ENCODE measurements around the gene LDLRAD2. TPM values are rescaled to one million over a fixed set of nuclear protein-coding genes. Genes with fewer than 3 reads are reported as not detected.
A peak's percentile ranks its signal among the peaks of the same experiment; 100 is the strongest.

LDLRAD2 gene
- polyA plus RNA-seq, 1 of the 3 experiments (the other 2 are of a cell fraction) = 0.02 TPM

DNA sequence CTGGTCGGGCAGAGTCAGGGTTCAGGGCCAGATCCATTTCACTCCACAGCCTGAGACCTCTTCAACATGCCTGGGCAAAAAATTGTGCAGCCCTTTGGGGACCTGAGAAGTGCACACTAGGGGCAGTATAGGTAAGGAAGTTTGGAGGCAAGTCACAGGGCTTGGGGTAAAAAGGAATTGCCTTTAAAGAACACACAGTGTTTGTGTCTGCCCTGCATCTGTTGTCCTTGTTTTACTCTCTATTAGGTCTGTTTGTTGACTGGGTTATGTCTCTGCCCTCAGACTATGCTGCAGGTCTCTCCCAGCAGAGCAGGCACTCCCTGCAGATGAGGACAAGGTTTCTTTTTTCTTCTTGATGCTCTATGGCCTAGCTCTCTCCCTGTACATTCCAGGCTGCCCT lies 22.0 kb downstream of the LDLRAD2 start:
- no peaks in the 10 kb centered on the region for H3F3A ChIP-seq (replicated peaks; ENCODE audit: insufficient read depth)
- POLR2A ChIA-PET = no interaction called here
- H3K9me2 ChIP-seq = no peaks in the 10 kb centered on the region
- no peak overlapping the region for H3K9ac ChIP-seq
- 100% methylated on average over 1 of the region's 1 CpG for WGBS (ENCODE audit: low lambda C conversion rate)
- H3K4me1 ChIP-seq (ENCODE audit: control insufficient read depth in 1 of 2, insufficient read depth in 2 of 2, low read depth in 1 of 2, low read length in 1 of 2) = no peaks in the 10 kb centered on the region
- no peak overlapping the region for H3K4me3 ChIP-seq (ENCODE audit: low read depth in 2 of 2, low read length in 1 of 2)
- no peak for TF ChIP-seq FOXJ3 (CRISPR knock-in tag; IDR thresholded peaks at IDR 0.05)
- TF ChIP-seq, protein P1, sequence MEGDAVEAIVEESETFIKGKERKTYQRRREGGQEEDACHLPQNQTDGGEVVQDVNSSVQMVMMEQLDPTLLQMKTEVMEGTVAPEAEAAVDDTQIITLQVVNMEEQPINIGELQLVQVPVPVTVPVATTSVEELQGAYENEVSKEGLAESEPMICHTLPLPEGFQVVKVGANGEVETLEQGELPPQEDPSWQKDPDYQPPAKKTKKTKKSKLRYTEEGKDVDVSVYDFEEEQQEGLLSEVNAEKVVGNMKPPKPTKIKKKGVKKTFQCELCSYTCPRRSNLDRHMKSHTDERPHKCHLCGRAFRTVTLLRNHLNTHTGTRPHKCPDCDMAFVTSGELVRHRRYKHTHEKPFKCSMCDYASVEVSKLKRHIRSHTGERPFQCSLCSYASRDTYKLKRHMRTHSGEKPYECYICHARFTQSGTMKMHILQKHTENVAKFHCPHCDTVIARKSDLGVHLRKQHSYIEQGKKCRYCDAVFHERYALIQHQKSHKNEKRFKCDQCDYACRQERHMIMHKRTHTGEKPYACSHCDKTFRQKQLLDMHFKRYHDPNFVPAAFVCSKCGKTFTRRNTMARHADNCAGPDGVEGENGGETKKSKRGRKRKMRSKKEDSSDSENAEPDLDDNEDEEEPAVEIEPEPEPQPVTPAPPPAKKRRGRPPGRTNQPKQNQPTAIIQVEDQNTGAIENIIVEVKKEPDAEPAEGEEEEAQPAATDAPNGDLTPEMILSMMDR (IDR thresholded peaks at IDR 0.05) = 0 out of 2 replicates have a peak, but pooled peaks have one; percentile 10
- no peaks in the 10 kb centered on the region for H4K20me1 ChIP-seq (ENCODE audit: insufficient read depth)
- no peak overlapping the region for H2AFZ ChIP-seq (ENCODE audit: low read depth)
- H3K4me2 ChIP-seq = no peak overlapping the region
- CTCF ChIA-PET = no interaction called here
- no peak for DNase-seq
- peaks cover 26 to 38% of the 10 kb centered on the region in 2 experiments for H3K36me3 ChIP-seq (replicated peaks in 1 of 2; ENCODE audit: control insufficient read depth in 1 of 2, insufficient read depth in 2 of 2, low read length in 1 of 2)
- no peaks in the 10 kb centered on the region for H3K9me3 ChIP-seq
- H3K27ac ChIP-seq (ENCODE audit: low read depth in 2 of 2, low read length in 1 of 2) = no peak overlapping the region
- H3K27me3 ChIP-seq (ENCODE audit: insufficient read depth) = no peaks in the 10 kb centered on the region
- H3K79me2 ChIP-seq (ENCODE audit: insufficient read depth) = no peaks in the 10 kb centered on the region

DNA sequence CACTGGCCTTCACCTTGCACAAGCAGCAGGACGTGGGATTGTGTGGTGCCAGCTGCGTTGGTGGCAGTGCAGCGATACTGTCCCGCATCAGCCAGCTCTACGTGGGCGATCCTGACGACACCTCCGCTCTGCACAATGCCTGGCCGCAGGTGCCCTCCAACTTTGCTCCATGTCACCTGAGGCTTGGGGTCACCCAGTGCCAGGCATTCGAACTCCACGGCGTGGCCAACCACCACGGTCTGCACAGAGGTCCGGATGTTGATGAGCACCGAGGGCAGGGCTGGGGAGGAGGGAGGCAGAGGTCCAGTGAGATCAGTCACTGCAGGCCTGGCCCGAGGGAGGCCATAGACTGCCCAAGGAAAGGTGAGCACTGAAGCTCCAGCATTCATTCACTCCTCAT lies 22.6 kb downstream of the LDLRAD2 start:
- Histone ChIP-seq H3F3A (replicated peaks; ENCODE audit: insufficient read depth) (no peaks in the 10 kb centered on the region), H3K4me2 (no peak overlapping the region), H3K36me3 (replicated peaks in 1 of 2; ENCODE audit: control insufficient read depth in 1 of 2, insufficient read depth in 2 of 2, low read length in 1 of 2) (peaks cover 26 to 36% of the 10 kb centered on the region in 2 experiments), H3K4me1 (ENCODE audit: control insufficient read depth in 1 of 2, insufficient read depth in 2 of 2, low read depth in 1 of 2, low read length in 1 of 2) (no peaks in the 10 kb centered on the region), H3K27me3 (ENCODE audit: insufficient read depth) (no peaks in the 10 kb centered on the region), H3K27ac (ENCODE audit: low read depth in 2 of 2, low read length in 1 of 2) (no peak overlapping the region), H2AFZ (ENCODE audit: low read depth) (no peak overlapping the region), H3K9ac (no peak overlapping the region), H3K9me2 (no peaks in the 10 kb centered on the region), H3K4me3 (ENCODE audit: low read depth in 2 of 2, low read length in 1 of 2) (no peak overlapping the region), H3K79me2 (ENCODE audit: insufficient read depth) (no peaks in the 10 kb centered on the region), H3K9me3 (no peaks in the 10 kb centered on the region), H4K20me1 (ENCODE audit: insufficient read depth) (no peaks in the 10 kb centered on the region)
- ChIA-PET CTCF (no interaction called here), POLR2A (no interaction called here)
- DNase-seq = no peak
- 93% methylated on average over 9 of the region's 16 CpGs for WGBS (ENCODE audit: low lambda C conversion rate)
- TF ChIP-seq, protein P1 (IDR thresholded peaks at IDR 0.05) = no peak
- TF ChIP-seq POLR2AphosphoS5 (IDR thresholded peaks at IDR 0.05; ENCODE audit: low read depth, low read length) (no peak), MXI1 (IDR thresholded peaks at IDR 0.05; ENCODE audit: low read depth, low read length) (no peak), GABPA (IDR thresholded peaks at IDR 0.05; ENCODE audit: low read depth) (no peak), RAD21 (IDR thresholded peaks at IDR 0.05; ENCODE audit: low read length) (no peak), TEAD4 (IDR thresholded peaks at IDR 0.05; ENCODE audit: borderline replicate concordance, insufficient read depth) (no peak), FOXJ3 (CRISPR knock-in tag; IDR thresholded peaks at IDR 0.05) (no peak), RXRA (IDR thresholded peaks at IDR 0.05; ENCODE audit: borderline replicate concordance, low read depth) (no peak), YY1 (IDR thresholded peaks at IDR 0.05; ENCODE audit: low read depth) (no peak), FOSL2 (IDR thresholded peaks at IDR 0.05; ENCODE audit: borderline replicate concordance, low read depth) (no peak), NFIC (IDR thresholded peaks at IDR 0.05; ENCODE audit: borderline replicate concordance) (no peak), TAF1 (IDR thresholded peaks at IDR 0.05; ENCODE audit: borderline replicate concordance, low read depth, low read length) (no peak), FOXM1 (IDR thresholded peaks at IDR 0.05; ENCODE audit: low read depth) (no peak), RCOR1 (IDR thresholded peaks at IDR 0.05; ENCODE audit: low read length) (no peak)
- TF ChIP-seq, protein P2, sequence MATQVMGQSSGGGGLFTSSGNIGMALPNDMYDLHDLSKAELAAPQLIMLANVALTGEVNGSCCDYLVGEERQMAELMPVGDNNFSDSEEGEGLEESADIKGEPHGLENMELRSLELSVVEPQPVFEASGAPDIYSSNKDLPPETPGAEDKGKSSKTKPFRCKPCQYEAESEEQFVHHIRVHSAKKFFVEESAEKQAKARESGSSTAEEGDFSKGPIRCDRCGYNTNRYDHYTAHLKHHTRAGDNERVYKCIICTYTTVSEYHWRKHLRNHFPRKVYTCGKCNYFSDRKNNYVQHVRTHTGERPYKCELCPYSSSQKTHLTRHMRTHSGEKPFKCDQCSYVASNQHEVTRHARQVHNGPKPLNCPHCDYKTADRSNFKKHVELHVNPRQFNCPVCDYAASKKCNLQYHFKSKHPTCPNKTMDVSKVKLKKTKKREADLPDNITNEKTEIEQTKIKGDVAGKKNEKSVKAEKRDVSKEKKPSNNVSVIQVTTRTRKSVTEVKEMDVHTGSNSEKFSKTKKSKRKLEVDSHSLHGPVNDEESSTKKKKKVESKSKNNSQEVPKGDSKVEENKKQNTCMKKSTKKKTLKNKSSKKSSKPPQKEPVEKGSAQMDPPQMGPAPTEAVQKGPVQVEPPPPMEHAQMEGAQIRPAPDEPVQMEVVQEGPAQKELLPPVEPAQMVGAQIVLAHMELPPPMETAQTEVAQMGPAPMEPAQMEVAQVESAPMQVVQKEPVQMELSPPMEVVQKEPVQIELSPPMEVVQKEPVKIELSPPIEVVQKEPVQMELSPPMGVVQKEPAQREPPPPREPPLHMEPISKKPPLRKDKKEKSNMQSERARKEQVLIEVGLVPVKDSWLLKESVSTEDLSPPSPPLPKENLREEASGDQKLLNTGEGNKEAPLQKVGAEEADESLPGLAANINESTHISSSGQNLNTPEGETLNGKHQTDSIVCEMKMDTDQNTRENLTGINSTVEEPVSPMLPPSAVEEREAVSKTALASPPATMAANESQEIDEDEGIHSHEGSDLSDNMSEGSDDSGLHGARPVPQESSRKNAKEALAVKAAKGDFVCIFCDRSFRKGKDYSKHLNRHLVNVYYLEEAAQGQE (IDR thresholded peaks at IDR 0.05; ENCODE audit: low read depth, low read length) = no peak
- TF ChIP-seq, protein P3, sequence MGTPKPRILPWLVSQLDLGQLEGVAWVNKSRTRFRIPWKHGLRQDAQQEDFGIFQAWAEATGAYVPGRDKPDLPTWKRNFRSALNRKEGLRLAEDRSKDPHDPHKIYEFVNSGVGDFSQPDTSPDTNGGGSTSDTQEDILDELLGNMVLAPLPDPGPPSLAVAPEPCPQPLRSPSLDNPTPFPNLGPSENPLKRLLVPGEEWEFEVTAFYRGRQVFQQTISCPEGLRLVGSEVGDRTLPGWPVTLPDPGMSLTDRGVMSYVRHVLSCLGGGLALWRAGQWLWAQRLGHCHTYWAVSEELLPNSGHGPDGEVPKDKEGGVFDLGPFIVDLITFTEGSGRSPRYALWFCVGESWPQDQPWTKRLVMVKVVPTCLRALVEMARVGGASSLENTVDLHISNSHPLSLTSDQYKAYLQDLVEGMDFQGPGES (IDR thresholded peaks at IDR 0.05; ENCODE audit: low read depth, low read length) = no peak
- TF ChIP-seq, protein P4, sequence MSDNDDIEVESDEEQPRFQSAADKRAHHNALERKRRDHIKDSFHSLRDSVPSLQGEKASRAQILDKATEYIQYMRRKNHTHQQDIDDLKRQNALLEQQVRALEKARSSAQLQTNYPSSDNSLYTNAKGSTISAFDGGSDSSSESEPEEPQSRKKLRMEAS (IDR thresholded peaks at IDR 0.05; ENCODE audit: low read depth) = no peak
- TF ChIP-seq, protein P5, sequence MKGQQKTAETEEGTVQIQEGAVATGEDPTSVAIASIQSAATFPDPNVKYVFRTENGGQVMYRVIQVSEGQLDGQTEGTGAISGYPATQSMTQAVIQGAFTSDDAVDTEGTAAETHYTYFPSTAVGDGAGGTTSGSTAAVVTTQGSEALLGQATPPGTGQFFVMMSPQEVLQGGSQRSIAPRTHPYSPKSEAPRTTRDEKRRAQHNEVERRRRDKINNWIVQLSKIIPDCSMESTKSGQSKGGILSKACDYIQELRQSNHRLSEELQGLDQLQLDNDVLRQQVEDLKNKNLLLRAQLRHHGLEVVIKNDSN (IDR thresholded peaks at IDR 0.05; ENCODE audit: borderline replicate concordance, low read depth) = no peak

All from SK-N-SH (cell line).